ENCODE results near the gene SLC6A6.

- TF ChIP-seq POLR2AphosphoS5 (IDR thresholded peaks at IDR 0.05; ENCODE audit: low read depth, low read length) (no peak), TAF1 (IDR thresholded peaks at IDR 0.05; ENCODE audit: low read depth, low read length) (no peak)
Observed at GRCh38 chr3:14362890-14363289, 39.5 kb upstream of the SLC6A6 start.
